SJSA1 (cell line): ENCODE results near the gene ZNF423. TPM values are rescaled to one million over a fixed set of nuclear protein-coding genes. Genes with fewer than 3 reads are reported as not detected.

Source experiments
- DNase-seq, 2 experiments: peaks; one replicate each; pipeline ENCODE4 v3.0.0-alpha.2; 2015 to 2020; ENCODE audit warnings: low spot score in 2 of 2, low read depth in 1 of 2
- H3K27ac ChIP-seq: fragments of 250-450 bp; sonication (Bioruptor Pico); 2 replicates; pipeline ENCODE4 v1.5.1; 2020; ENCODE audit warnings: mild to moderate bottlenecking, moderate library complexity
- H3K27me3 ChIP-seq: fragments of 250-450 bp; sonication (Bioruptor Pico); replicated peaks from 2 replicates; pipeline ENCODE4 v1.5.1; 2020; ENCODE audit warnings: mild to moderate bottlenecking, moderate library complexity
- H3K36me3 ChIP-seq: fragments of 250-450 bp; sonication (Bioruptor Pico); 2 replicates; pipeline ENCODE4 v1.5.1; 2020; ENCODE audit warnings: mild to moderate bottlenecking
- H3K4me1 ChIP-seq: fragments of 250-450 bp; sonication (Bioruptor Pico); replicated peaks from 2 replicates; pipeline ENCODE4 v1.6.1; 2021; ENCODE audit warnings: mild to moderate bottlenecking
- H3K4me3 ChIP-seq: fragments of 250-450 bp; sonication (Bioruptor Pico); 2 replicates; pipeline ENCODE4 v1.5.1; 2020; ENCODE audit warnings: mild to moderate bottlenecking
- H3K9me3 ChIP-seq: fragments of 250-450 bp; sonication (Bioruptor Pico); replicated peaks from 2 replicates; pipeline ENCODE4 v1.5.1; 2020; ENCODE audit warnings: mild to moderate bottlenecking
- total RNA-seq: library from RNA; depleted of rRNA; stranded (reverse); fragments of >200 nt; shearing (Covaris generic); gene quantifications from 2 replicates; pipeline ENCODE4 v1.2.3, GENCODE V29; 2014

Gene ZNF423
- total RNA-seq, 1 experiment from 2014 or later, result 5.4 TPM

GRCh38 chr16:49674990-49675389 is 180.9 kb downstream of the ZNF423 start:
- DNase-seq, result no peak
- Histone ChIP-seq H3K4me1 (no peaks in the 10 kb centered on the region), H3K27ac (no peak overlapping the region), H3K9me3 (no peaks in the 10 kb centered on the region), H3K36me3 (no peaks in the 10 kb centered on the region), H3K4me3 (no peak overlapping the region), H3K27me3 (no peaks in the 10 kb centered on the region)

- no peak for DNase-seq
- no peaks in the 10 kb centered on the region for H3K27me3 ChIP-seq
- no peaks in the 10 kb centered on the region for H3K4me1 ChIP-seq
- no peak overlapping the region for H3K27ac ChIP-seq
- H3K9me3 ChIP-seq, result no peaks in the 10 kb centered on the region
- no peak overlapping the region for H3K4me3 ChIP-seq
- H3K36me3 ChIP-seq, result no peaks in the 10 kb centered on the region
Observed at GRCh38 chr16:49674351-49674851, 181.5 kb downstream of the ZNF423 start.

- Histone ChIP-seq H3K4me1 (no peaks in the 10 kb centered on the region), H3K27me3 (no peaks in the 10 kb centered on the region), H3K27ac (no peak overlapping the region), H3K36me3 (no peaks in the 10 kb centered on the region), H3K9me3 (no peaks in the 10 kb centered on the region), H3K4me3 (no peak overlapping the region)
- no peak for DNase-seq
Observed at GRCh38 chr16:49673442-49673841, 182.5 kb downstream of the ZNF423 start.

GRCh38 chr16:49672753-49673152 is 183.2 kb downstream of the ZNF423 start:
- no peaks in the 10 kb centered on the region for H3K27me3 ChIP-seq
- H3K9me3 ChIP-seq, result no peaks in the 10 kb centered on the region
- H3K4me1 ChIP-seq, result no peaks in the 10 kb centered on the region
- no peak overlapping the region for H3K4me3 ChIP-seq
- no peak overlapping the region for H3K27ac ChIP-seq
- no peaks in the 10 kb centered on the region for H3K36me3 ChIP-seq
- DNase-seq, result no peak

- no peak overlapping the region for H3K27ac ChIP-seq
- H3K27me3 ChIP-seq, result no peaks in the 10 kb centered on the region
- H3K4me3 ChIP-seq, result no peak overlapping the region
- H3K4me1 ChIP-seq, result peaks cover 1% of the 10 kb centered on the region
- no peaks in the 10 kb centered on the region for H3K36me3 ChIP-seq
- no peak for DNase-seq
- no peaks in the 10 kb centered on the region for H3K9me3 ChIP-seq
Observed at GRCh38 chr16:49671333-49671732, 184.6 kb downstream of the ZNF423 start.

- H3K27ac ChIP-seq, result no peak overlapping the region
Observed at GRCh38 chr16:49670627-49671026, 185.3 kb downstream of the ZNF423 start.

GRCh38 chr16:49665482-49666230 is 190.3 kb downstream of the ZNF423 start:
- DNase-seq, result no peak

More at GRCh38 chr16:49670627-49671026, 185.3 kb downstream of the ZNF423 start:
- Histone ChIP-seq H3K4me3 (no peak overlapping the region), H3K4me1 (peaks cover 8% of the 10 kb centered on the region), H3K27me3 (no peaks in the 10 kb centered on the region), H3K9me3 (no peaks in the 10 kb centered on the region), H3K36me3 (no peaks in the 10 kb centered on the region)
- DNase-seq, result no peak

GRCh38 chr16:49664221-49665215 is 191.4 kb downstream of the ZNF423 start:
- Histone ChIP-seq H3K36me3 (no peaks in the 10 kb centered on the region), H3K4me1 (peaks cover 28% of the 10 kb centered on the region), H3K9me3 (no peaks in the 10 kb centered on the region), H3K4me3 (no peak overlapping the region), H3K27ac (no peak overlapping the region), H3K27me3 (no peaks in the 10 kb centered on the region)
- no peak for DNase-seq

More at GRCh38 chr16:49665482-49666230, 190.3 kb downstream of the ZNF423 start:
- Histone ChIP-seq H3K4me3 (no peak overlapping the region), H3K27me3 (no peaks in the 10 kb centered on the region), H3K9me3 (no peaks in the 10 kb centered on the region), H3K27ac (no peak overlapping the region), H3K4me1 (peaks cover 18% of the 10 kb centered on the region), H3K36me3 (no peaks in the 10 kb centered on the region)

GRCh38 chr16:49663081-49664065 is 192.5 kb downstream of the ZNF423 start:
- no peaks in the 10 kb centered on the region for H3K27me3 ChIP-seq
- no peaks in the 10 kb centered on the region for H3K36me3 ChIP-seq
- no peak for DNase-seq
- H3K27ac ChIP-seq, result no peak overlapping the region
- H3K4me3 ChIP-seq, result no peak overlapping the region
- peaks cover 33% of the 10 kb centered on the region for H3K4me1 ChIP-seq
- H3K9me3 ChIP-seq, result no peaks in the 10 kb centered on the region

- Histone ChIP-seq H3K4me3 (no peak overlapping the region), H3K36me3 (no peaks in the 10 kb centered on the region), H3K27me3 (no peaks in the 10 kb centered on the region), H3K9me3 (no peaks in the 10 kb centered on the region), H3K27ac (no peak overlapping the region), H3K4me1 (peaks cover 33% of the 10 kb centered on the region)
- no peak for DNase-seq
Observed at GRCh38 chr16:49662569-49662968, 193.3 kb downstream of the ZNF423 start.

GRCh38 chr16:49661465-49662187 is 194.3 kb downstream of the ZNF423 start:
- H3K27ac ChIP-seq, result no peak overlapping the region
- no peaks in the 10 kb centered on the region for H3K36me3 ChIP-seq
- H3K27me3 ChIP-seq, result no peaks in the 10 kb centered on the region
- H3K9me3 ChIP-seq, result no peaks in the 10 kb centered on the region
- DNase-seq, result no peak
- no peak overlapping the region for H3K4me3 ChIP-seq
- peaks cover 33% of the 10 kb centered on the region for H3K4me1 ChIP-seq

GRCh38 chr16:49660626-49661025 is 195.3 kb downstream of the ZNF423 start:
- Histone ChIP-seq H3K27me3 (no peaks in the 10 kb centered on the region), H3K4me1 (peaks cover 25% of the 10 kb centered on the region), H3K27ac (no peak overlapping the region), H3K4me3 (no peak overlapping the region), H3K36me3 (no peaks in the 10 kb centered on the region), H3K9me3 (no peaks in the 10 kb centered on the region)
- DNase-seq, result no peak
